Osteocyte (in vitro differentiated cells): ENCODE measurements around the gene EDA2R. TPM values are rescaled to one million over a fixed set of nuclear protein-coding genes. Genes with fewer than 3 reads are reported as not detected.

Experiments
- DNase-seq: peaks from one replicate; pipeline ENCODE4 v3.0.0; 2021; ENCODE audit warnings: mixed read lengths; ENCODE audit not compliant: unreplicated experiment; ENCODE audit errors: extremely low spot score
- H3K27ac Mint-ChIP-seq: one replicate; pipeline ENCODE4 v1.8.0; 2021; ENCODE audit warnings: mild to moderate bottlenecking, mixed read lengths; ENCODE audit not compliant: unreplicated experiment
- H3K27me3 Mint-ChIP-seq: one replicate; pipeline ENCODE4 v1.8.0; 2021; ENCODE audit warnings: mixed read lengths; ENCODE audit not compliant: unreplicated experiment
- H3K36me3 Mint-ChIP-seq: one replicate; pipeline ENCODE4 v1.8.0; 2021; ENCODE audit warnings: mixed read lengths; ENCODE audit not compliant: unreplicated experiment
- H3K4me1 Mint-ChIP-seq: one replicate; pipeline ENCODE4 v1.8.0; 2021; ENCODE audit warnings: mixed read lengths; ENCODE audit not compliant: unreplicated experiment
- H3K4me3 Mint-ChIP-seq: one replicate; pipeline ENCODE4 v1.8.0; 2021; ENCODE audit warnings: mild to moderate bottlenecking, moderate library complexity, mixed read lengths; ENCODE audit not compliant: unreplicated experiment
- H3K9me3 Mint-ChIP-seq: one replicate; pipeline ENCODE4 v1.8.0; 2021; ENCODE audit warnings: mixed read lengths; ENCODE audit not compliant: unreplicated experiment
- long read RNA-seq: library from polyadenylated mRNA; unstranded; transcript quantifications from one replicate; pipeline ENCODE4 v2.0.0, GENCODE V29; 2021
- total RNA-seq: library from RNA; stranded (reverse); gene quantifications from 2 replicates; pipeline ENCODE4 v1.2.1, GENCODE V29; 2021
- TF ChIP-seq, protein P1 (sequence below): fragments of 200-600 bp; sonication (generic); IDR thresholded peaks from 2 replicates; pipeline ENCODE4 v1.5.0; 2021; ENCODE audit warnings: antibody characterized with exemption, mild to moderate bottlenecking, moderate library complexity

Gene EDA2R
- 2.3 and 2.4 TPM in 2 replicates for total RNA-seq
- long read RNA-seq, partial matches to known transcripts, result 0 of 7 reads
- long read RNA-seq, other reads (novel, unspliced or antisense), result 7 of 7 reads

DNA sequence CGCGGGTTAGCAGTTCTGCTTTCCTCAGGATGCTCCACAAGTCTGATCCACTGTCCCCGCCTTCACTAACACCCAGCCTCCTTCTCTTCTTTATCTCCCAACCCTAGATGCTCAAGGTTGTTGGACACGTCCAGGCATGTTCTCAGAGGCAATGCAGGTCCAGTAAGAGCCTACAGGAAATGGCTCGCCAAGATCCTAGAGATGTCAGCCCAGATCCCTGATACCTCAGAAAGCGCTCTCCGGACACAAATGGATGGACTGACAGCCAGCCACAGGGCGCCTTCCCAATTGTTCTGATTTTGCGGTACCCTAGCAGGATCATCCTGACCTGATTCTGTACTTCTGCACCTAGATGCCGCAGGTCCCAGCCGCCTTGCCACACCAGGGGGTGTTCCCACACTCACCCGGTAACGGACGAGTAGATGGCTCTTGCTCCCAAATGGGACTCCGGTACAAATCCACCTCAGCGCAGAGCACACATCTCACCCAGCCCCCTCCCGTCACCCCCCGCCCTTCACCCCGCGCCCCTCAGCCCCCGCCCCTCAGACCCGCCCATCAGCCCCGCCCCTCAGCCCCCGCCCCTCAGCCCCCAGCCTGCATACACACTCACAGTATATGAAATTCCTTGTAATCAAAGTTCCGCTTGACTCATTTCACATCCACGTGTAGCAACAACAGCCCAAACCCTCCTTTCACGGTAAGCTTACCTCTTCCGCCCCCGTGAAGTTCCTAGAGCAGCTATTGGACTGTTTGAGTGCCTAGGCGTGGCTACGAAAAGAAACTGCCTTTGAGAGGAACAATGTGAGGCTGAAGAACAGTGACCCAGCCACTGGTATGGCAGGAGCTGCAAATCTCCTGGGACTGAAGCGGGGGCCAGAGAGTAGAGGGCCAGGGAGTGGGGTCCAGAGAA lies at the start of gene EDA2R:
TSS of gene EDA2R (minus strand) at position 488 of the 910 bp plus-strand sequence. CDS start 23,058 bp downstream, outside the sequence.
- H3K4me1 Mint-ChIP-seq, result no peaks in the 10 kb centered on the region
- H3K4me3 Mint-ChIP-seq, result peak within 1 kb of the TSS; percentile 74
- TF ChIP-seq, protein P1, sequence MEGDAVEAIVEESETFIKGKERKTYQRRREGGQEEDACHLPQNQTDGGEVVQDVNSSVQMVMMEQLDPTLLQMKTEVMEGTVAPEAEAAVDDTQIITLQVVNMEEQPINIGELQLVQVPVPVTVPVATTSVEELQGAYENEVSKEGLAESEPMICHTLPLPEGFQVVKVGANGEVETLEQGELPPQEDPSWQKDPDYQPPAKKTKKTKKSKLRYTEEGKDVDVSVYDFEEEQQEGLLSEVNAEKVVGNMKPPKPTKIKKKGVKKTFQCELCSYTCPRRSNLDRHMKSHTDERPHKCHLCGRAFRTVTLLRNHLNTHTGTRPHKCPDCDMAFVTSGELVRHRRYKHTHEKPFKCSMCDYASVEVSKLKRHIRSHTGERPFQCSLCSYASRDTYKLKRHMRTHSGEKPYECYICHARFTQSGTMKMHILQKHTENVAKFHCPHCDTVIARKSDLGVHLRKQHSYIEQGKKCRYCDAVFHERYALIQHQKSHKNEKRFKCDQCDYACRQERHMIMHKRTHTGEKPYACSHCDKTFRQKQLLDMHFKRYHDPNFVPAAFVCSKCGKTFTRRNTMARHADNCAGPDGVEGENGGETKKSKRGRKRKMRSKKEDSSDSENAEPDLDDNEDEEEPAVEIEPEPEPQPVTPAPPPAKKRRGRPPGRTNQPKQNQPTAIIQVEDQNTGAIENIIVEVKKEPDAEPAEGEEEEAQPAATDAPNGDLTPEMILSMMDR, result no peak
- H3K9me3 Mint-ChIP-seq, result peaks cover 37% of the 10 kb centered on the region
- no peaks in the 10 kb centered on the region for H3K27me3 Mint-ChIP-seq
- no peaks in the 10 kb centered on the region for H3K36me3 Mint-ChIP-seq
- peak within 1 kb of the TSS; percentile 51 for H3K27ac Mint-ChIP-seq
- DNase-seq, result no peak

- no peak overlapping the region for H3K27ac Mint-ChIP-seq
- peaks cover 24% of the 10 kb centered on the region for H3K9me3 Mint-ChIP-seq
- TF ChIP-seq, protein P1, result no peak
- H3K4me1 Mint-ChIP-seq, result no peaks in the 10 kb centered on the region
- no peaks in the 10 kb centered on the region for H3K27me3 Mint-ChIP-seq
- DNase-seq, result no peak
- no peaks in the 10 kb centered on the region for H3K36me3 Mint-ChIP-seq
- no peak overlapping the region for H3K4me3 Mint-ChIP-seq
Measured at GRCh38 chrX:66684196-66684595, 45.3 kb upstream of the EDA2R start.

DNA sequence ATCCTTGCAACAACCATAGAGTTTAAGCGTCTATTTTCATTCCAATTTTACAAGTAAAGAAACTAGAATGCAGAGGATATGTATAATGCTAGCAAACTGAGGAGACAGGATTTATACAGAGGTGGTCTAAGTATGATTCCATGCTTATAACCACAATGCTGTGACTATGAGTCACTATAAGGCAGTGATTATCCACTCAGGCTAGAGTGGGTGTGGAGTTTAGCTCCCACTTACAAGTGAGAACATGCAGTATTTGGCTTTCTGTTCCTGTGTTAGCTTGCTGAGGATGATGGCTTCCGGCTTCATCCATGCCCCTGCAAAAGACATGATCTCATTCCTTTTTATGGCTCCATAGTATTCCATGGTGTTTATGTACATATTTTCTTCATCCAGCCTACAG lies 41.6 kb upstream of the EDA2R start:
- peaks cover 37% of the 10 kb centered on the region for H3K9me3 Mint-ChIP-seq
- no peaks in the 10 kb centered on the region for H3K36me3 Mint-ChIP-seq
- no peaks in the 10 kb centered on the region for H3K27me3 Mint-ChIP-seq
- no peak overlapping the region for H3K4me3 Mint-ChIP-seq
- no peak for DNase-seq
- no peaks in the 10 kb centered on the region for H3K4me1 Mint-ChIP-seq
- H3K27ac Mint-ChIP-seq, result no peak overlapping the region
- TF ChIP-seq, protein P1, result no peak

DNA sequence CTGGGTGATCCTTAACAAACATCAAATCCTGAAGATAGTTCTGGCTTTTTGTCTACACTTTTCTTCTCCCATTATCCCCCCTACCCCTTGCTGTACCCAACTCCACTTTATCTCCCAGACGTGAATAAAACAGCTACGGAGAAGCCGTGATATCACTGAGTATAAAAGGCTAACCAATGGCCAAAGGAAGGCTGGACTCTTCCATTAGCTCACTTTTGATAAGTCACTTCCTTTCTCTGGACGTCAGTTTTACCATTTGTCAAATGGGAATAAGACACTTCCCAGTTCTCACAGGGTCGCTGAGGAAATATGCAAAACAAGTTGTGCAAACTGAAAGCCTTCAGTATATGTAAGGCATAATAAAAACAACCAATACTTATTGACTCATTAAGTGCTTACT lies 38.6 kb upstream of the EDA2R start:
- H3K4me1 Mint-ChIP-seq, result no peaks in the 10 kb centered on the region
- no peaks in the 10 kb centered on the region for H3K27me3 Mint-ChIP-seq
- no peaks in the 10 kb centered on the region for H3K36me3 Mint-ChIP-seq
- no peak overlapping the region for H3K4me3 Mint-ChIP-seq
- TF ChIP-seq, protein P1, result no peak
- no peak overlapping the region for H3K27ac Mint-ChIP-seq
- no peak for DNase-seq
- H3K9me3 Mint-ChIP-seq, result peaks cover 41% of the 10 kb centered on the region

GRCh38 chrX:66676990-66677389 lies 38.1 kb upstream of the EDA2R start:
- Mint-ChIP-seq H3K4me1 (no peaks in the 10 kb centered on the region), H3K9me3 (peaks cover 39% of the 10 kb centered on the region), H3K27me3 (no peaks in the 10 kb centered on the region), H3K27ac (peak overlapping the region; percentile 42), H3K36me3 (no peaks in the 10 kb centered on the region), H3K4me3 (no peak overlapping the region)
- TF ChIP-seq, protein P1, result no peak
- no peak for DNase-seq
